OCI-LY7 (cell line): ENCODE measurements around the gene ANO4. TPM values are rescaled to one million over a fixed set of nuclear protein-coding genes. Genes with fewer than 3 reads are reported as not detected.

Experiments
- BruUV-seq: library from RNA; stranded (reverse); fragments of 400-500 nt; replicated peaks from 2 replicates; lab custom pipeline; 2021; lab: Mats Ljungman, UMichigan
- CTCF ChIA-PET: fragments of 300-600 bp; sonication (Branson Sonifier 250); formaldehyde crosslinking; loops from one replicate; lab custom pipeline; 2022; ENCODE audit warnings: antibody characterized with exemption; ENCODE audit not compliant: unreplicated experiment; lab: Charles Lee
- POLR2A ChIA-PET: fragments of 300-600 bp; sonication (Branson Sonifier 250); formaldehyde crosslinking; loops from one replicate; lab custom pipeline; 2022; ENCODE audit warnings: antibody characterized with exemption; lab: Charles Lee
- DNase-seq: peaks from one replicate; pipeline ENCODE4 v3.0.0-alpha.2; 2015; ENCODE audit warnings: low spot score
- H2AFZ ChIP-seq: fragments of 200-600 bp; sonication (generic), shearing (Covaris generic); 2 replicates; pipeline ENCODE4 v1.6.1; 2014; ENCODE audit warnings: mild to moderate bottlenecking, antibody characterized with exemption, low read length, moderate library complexity
- H3K27ac ChIP-seq: fragments of 200-600 bp; sonication (generic); 2 replicates; pipeline ENCODE4 v1.5.1; 2014; ENCODE audit warnings: mixed run types, low read depth, mild to moderate bottlenecking, moderate library complexity, low read length, inconsistent platforms; ENCODE audit not compliant: poor library complexity, severe bottlenecking
- H3K36me3 ChIP-seq: fragments of 200-600 bp; sonication (generic); 2 replicates; pipeline ENCODE4 v1.6.1; 2014; ENCODE audit warnings: mild to moderate bottlenecking, antibody characterized with exemption, low read length, moderate library complexity, mixed read lengths; ENCODE audit not compliant: insufficient read depth
- H3K4me1 ChIP-seq: fragments of 200-600 bp; sonication (generic); 2 replicates; pipeline ENCODE4 v1.5.1; 2014; ENCODE audit warnings: mild to moderate bottlenecking, low read length; ENCODE audit not compliant: insufficient read depth, poor library complexity, severe bottlenecking
- H3K4me2 ChIP-seq: fragments of 200-600 bp; sonication (generic); 2 replicates; pipeline ENCODE4 v1.6.1; 2014; ENCODE audit warnings: mild to moderate bottlenecking, low read length
- H3K4me3 ChIP-seq: fragments of 200-600 bp; sonication (generic); 2 replicates; pipeline ENCODE4 v1.5.1; 2014; ENCODE audit warnings: mild to moderate bottlenecking, low read depth, low read length; ENCODE audit not compliant: poor library complexity, severe bottlenecking
- H3K79me2 ChIP-seq: fragments of 200-600 bp; sonication (generic); 2 replicates; pipeline ENCODE4 v1.6.1; 2016; ENCODE audit warnings: low read depth, mild to moderate bottlenecking, low read length, moderate library complexity, mixed read lengths; ENCODE audit not compliant: insufficient read depth
- H3K9me2 ChIP-seq: fragments of 200-600 bp; sonication (generic); 2 replicates; pipeline ENCODE4 v1.6.1; 2016; ENCODE audit warnings: mild to moderate bottlenecking, low read length, mixed read lengths; ENCODE audit not compliant: insufficient read depth
- H3K9me3 ChIP-seq: fragments of 200-600 bp; sonication (generic); 2 replicates; pipeline ENCODE4 v1.6.1; 2014; ENCODE audit warnings: mild to moderate bottlenecking, mixed run types, low read length, mixed read lengths
- H4K20me1 ChIP-seq: fragments of 200-600 bp; sonication (generic); 2 replicates; pipeline ENCODE4 v1.6.1; 2014; ENCODE audit warnings: mild to moderate bottlenecking, antibody characterized with exemption, low read length, moderate library complexity, mixed read lengths; ENCODE audit not compliant: insufficient read depth
- CTCF ChIP-seq: fragments of 200-600 bp; sonication (generic); conservative IDR thresholded peaks from 2 replicates; pipeline ENCODE4 v1.5.1; 2014; ENCODE audit warnings: mild to moderate bottlenecking, antibody characterized with exemption, low read length, moderate library complexity, mixed read lengths
- EZH2phosphoT487 ChIP-seq: fragments of 200-600 bp; sonication (generic); IDR thresholded peaks from 2 replicates; pipeline ENCODE4 v1.6.1; 2018; ENCODE audit warnings: low read depth, borderline replicate concordance, mild to moderate bottlenecking, mixed run types, antibody characterized with exemption, low read length, moderate library complexity, mixed read lengths
- intact Hi-C: fragments of 100-400 bp; cut with micrococcal nuclease; formaldehyde crosslinking; loops from one replicate; pipeline ENCODE4 v1.10.0; 2022; ENCODE audit not compliant: unreplicated experiment
- total RNA-seq, 2 experiments: library from RNA; depleted of rRNA in 1 of 2; stranded (reverse); fragments of >200 nt in 1 of 2; shearing (Covaris generic) in 1 of 2; gene quantifications; 2 replicates each; pipeline ENCODE4 v1.2.3, GENCODE V29; 2014 to 2022

The ANO4 gene
- total RNA-seq, 2 experiments from 2014 or later, result not detected

GRCh38 chr12:100908501-100908900 lies 113.9 kb downstream of the ANO4 start:
- TF ChIP-seq EZH2phosphoT487 (no peak), CTCF (no peak)
- Histone ChIP-seq H3K27ac (no peak overlapping the region), H3K9me3 (no peaks in the 10 kb centered on the region), H3K36me3 (no peaks in the 10 kb centered on the region), H3K4me3 (no peak overlapping the region), H3K9me2 (no peaks in the 10 kb centered on the region), H4K20me1 (no peaks in the 10 kb centered on the region), H2AFZ (no peak overlapping the region), H3K4me2 (no peak overlapping the region), H3K79me2 (no peaks in the 10 kb centered on the region), H3K4me1 (no peaks in the 10 kb centered on the region)
- POLR2A ChIA-PET, result no interaction called here
- intact Hi-C loops, result no loop called here
- no TSS peak for BruUV-seq
- DNase-seq, result no peak
- CTCF ChIA-PET, result no interaction called here

- Histone ChIP-seq H3K79me2 (no peaks in the 10 kb centered on the region), H2AFZ (no peak overlapping the region), H3K27ac (no peak overlapping the region), H4K20me1 (no peaks in the 10 kb centered on the region), H3K9me2 (no peaks in the 10 kb centered on the region), H3K9me3 (no peaks in the 10 kb centered on the region), H3K4me1 (no peaks in the 10 kb centered on the region), H3K36me3 (no peaks in the 10 kb centered on the region), H3K4me3 (no peak overlapping the region), H3K4me2 (no peak overlapping the region)
- intact Hi-C loops, result no loop called here
- ChIA-PET CTCF (no interaction called here), POLR2A (interaction anchor here (0.6 to 1.5 kb wide), 2 partner anchors 8 to 923 kb away, joined by 3 to 4 read pairs; no protein-coding TSS in a partner anchor)
- TF ChIP-seq CTCF, result no peak
- DNase-seq, result no peak
- no TSS peak for BruUV-seq
Observed at GRCh38 chr12:100913872-100914592, 119.5 kb downstream of the ANO4 start.

GRCh38 chr12:100919116-100919515 lies 124.5 kb downstream of the ANO4 start:
- Histone ChIP-seq H3K79me2 (no peaks in the 10 kb centered on the region), H3K4me2 (no peak overlapping the region), H3K9me3 (no peaks in the 10 kb centered on the region), H4K20me1 (no peaks in the 10 kb centered on the region), H3K4me3 (no peak overlapping the region), H3K9me2 (no peaks in the 10 kb centered on the region), H3K4me1 (no peaks in the 10 kb centered on the region), H2AFZ (no peak overlapping the region), H3K27ac (no peak overlapping the region), H3K36me3 (no peaks in the 10 kb centered on the region)
- BruUV-seq, result no TSS peak
- TF ChIP-seq EZH2phosphoT487 (no peak), CTCF (no peak)
- POLR2A ChIA-PET, result no interaction called here
- intact Hi-C loops, result no loop called here
- DNase-seq, result no peak
- CTCF ChIA-PET, result no interaction called here
